IPS-11a (cell line): ENCODE measurements around the gene LRRC28.

Experiments
- H3K4me3 ChIP-seq: one replicate; pipeline ENCODE4 v1.5.1; 2013; ENCODE audit warnings: low read depth, low read length, control low read depth

Gene LRRC28

GRCh38 chr15:99414755-99415731, 163.8 kb downstream of the LRRC28 start:
- no peak overlapping the region for H3K4me3 ChIP-seq

GRCh38 chr15:99416191-99417188, 165.2 kb downstream of the LRRC28 start:
- H3K4me3 ChIP-seq: no peak overlapping the region

- no peak overlapping the region for H3K4me3 ChIP-seq
Observed at GRCh38 chr15:99421172-99421656, 169.9 kb downstream of the LRRC28 start.

GRCh38 chr15:99421758-99422157, 170.5 kb downstream of the LRRC28 start:
- H3K4me3 ChIP-seq: no peak overlapping the region

- no peak overlapping the region for H3K4me3 ChIP-seq
Observed at GRCh38 chr15:99423186-99424130, 172.2 kb downstream of the LRRC28 start.

GRCh38 chr15:99424131-99424571, 172.9 kb downstream of the LRRC28 start:
- H3K4me3 ChIP-seq: no peak overlapping the region

- no peak overlapping the region for H3K4me3 ChIP-seq
Observed at GRCh38 chr15:99424978-99425656, 173.8 kb downstream of the LRRC28 start.

GRCh38 chr15:99425657-99426301, 174.5 kb downstream of the LRRC28 start:
- no peak overlapping the region for H3K4me3 ChIP-seq

GRCh38 chr15:99426431-99427105, 175.3 kb downstream of the LRRC28 start:
- no peak overlapping the region for H3K4me3 ChIP-seq

GRCh38 chr15:99427210-99427609, 175.9 kb downstream of the LRRC28 start:
- H3K4me3 ChIP-seq: no peak overlapping the region

GRCh38 chr15:99427668-99428361, 176.5 kb downstream of the LRRC28 start:
- no peak overlapping the region for H3K4me3 ChIP-seq

GRCh38 chr15:99429681-99430081, 178.4 kb downstream of the LRRC28 start:
- H3K4me3 ChIP-seq: no peak overlapping the region

GRCh38 chr15:99430881-99431401, 179.7 kb downstream of the LRRC28 start:
- H3K4me3 ChIP-seq: no peak overlapping the region

GRCh38 chr15:99431661-99432091, 180.4 kb downstream of the LRRC28 start:
- H3K4me3 ChIP-seq: no peak overlapping the region

GRCh38 chr15:99432271-99433025, 181.2 kb downstream of the LRRC28 start:
- H3K4me3 ChIP-seq: no peak overlapping the region

GRCh38 chr15:99433026-99433756, 181.9 kb downstream of the LRRC28 start:
- H3K4me3 ChIP-seq: no peak overlapping the region
